ENCODE results near the gene STRADB. TPM values are rescaled to one million over a fixed set of nuclear protein-coding genes. Genes with fewer than 3 reads are reported as not detected.

STRADB gene
- total and polyA plus RNA-seq, 2 experiments from 2014 or later: 35.9 to 37.1 TPM

- no peak overlapping the region for H3K27ac Mint-ChIP-seq
- H3K4me1 ChIP-seq (ENCODE audit: insufficient read depth): no peaks in the 10 kb centered on the region
- H3K4me3 Mint-ChIP-seq: no peak overlapping the region
- no peak for DNase-seq (ENCODE audit: low spot score)
- TF ChIP-seq EZH2phosphoT487 (IDR thresholded peaks at IDR 0.05; ENCODE audit: unreplicated experiment) (no peak), JUNB (IDR thresholded peaks at IDR 0.05; ENCODE audit: unreplicated experiment) (no peak), EZH2 (IDR thresholded peaks at IDR 0.05; ENCODE audit: low read depth, unreplicated experiment) (no peak), NANOG (IDR thresholded peaks at IDR 0.05; ENCODE audit: borderline replicate concordance) (no peak)
- H3K4me3 ChIP-seq: no peak overlapping the region
- no peaks in the 10 kb centered on the region for H3K9me3 Mint-ChIP-seq
- H3K36me3 Mint-ChIP-seq (ENCODE audit: low read depth): no peaks in the 10 kb centered on the region; the same call in 2 of the 3 replicates
- H3F3A ChIP-seq (replicated peaks; ENCODE audit: low read depth): no peaks in the 10 kb centered on the region
- peaks cover 10% of the 10 kb centered on the region for H3K4me1 Mint-ChIP-seq
- no peak overlapping the region for H3K27ac ChIP-seq (ENCODE audit: low read depth)
- no peaks in the 10 kb centered on the region for H3K27me3 Mint-ChIP-seq (ENCODE audit: insufficient read depth, low read depth, poor library complexity)
- H2AFZ ChIP-seq: no peak overlapping the region
- H3K79me2 ChIP-seq (replicated peaks; ENCODE audit: insufficient read depth): peaks cover 21% of the 10 kb centered on the region
- no peak overlapping the region for H3K4me2 ChIP-seq
- no peak for ATAC-seq
- peaks cover 6% of the 10 kb centered on the region for H4K20me1 ChIP-seq (replicated peaks; ENCODE audit: insufficient read depth)
- H3K9me2 ChIP-seq (ENCODE audit: insufficient read depth): no peaks in the 10 kb centered on the region
- no peaks in the 10 kb centered on the region for H3K27me3 ChIP-seq (ENCODE audit: insufficient read depth)
- H3K36me3 ChIP-seq (ENCODE audit: insufficient read depth): no peaks in the 10 kb centered on the region
Measured at GRCh38 chr2:201441409-201441808, 10.1 kb upstream of the STRADB start.

DNA sequence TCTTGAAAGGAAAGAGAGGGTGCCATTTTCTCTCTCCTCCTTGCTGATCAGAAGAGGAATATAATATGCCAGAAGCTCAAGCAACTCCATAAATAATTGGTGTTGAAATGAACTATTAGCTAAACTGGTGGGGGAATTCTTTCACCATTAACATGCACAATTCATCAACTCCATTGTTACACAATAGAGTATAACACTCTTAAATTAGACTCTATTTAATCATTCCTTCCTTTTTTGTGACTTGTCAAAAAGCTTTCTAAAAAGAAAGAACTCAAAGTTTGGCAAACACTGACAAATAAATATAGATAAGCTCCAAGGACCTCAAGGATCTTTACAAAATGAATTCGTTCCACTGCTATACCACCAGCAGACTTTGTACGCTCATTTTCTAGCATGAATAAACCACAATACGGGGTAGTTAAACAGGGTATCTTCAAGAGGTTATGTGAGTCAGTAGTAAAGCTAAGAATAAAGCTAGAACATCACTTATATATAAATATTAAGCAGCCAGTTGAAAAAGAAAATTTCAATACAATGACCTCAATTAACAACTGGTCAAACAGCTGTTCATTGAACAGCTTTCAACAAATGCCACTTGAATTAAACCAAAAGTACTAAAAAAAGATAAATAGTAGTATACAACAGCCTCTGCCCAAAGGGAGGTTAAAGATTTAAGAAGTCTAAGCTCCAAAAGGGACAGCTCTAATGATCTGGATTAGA lies 6.6 kb upstream of the STRADB start:
- DNase-seq (ENCODE audit: low spot score): no peak
- no peaks in the 10 kb centered on the region for H3K27me3 Mint-ChIP-seq (ENCODE audit: insufficient read depth, low read depth, poor library complexity)
- no peak overlapping the region for H3K27ac Mint-ChIP-seq
- H2AFZ ChIP-seq: no peak overlapping the region
- H3K27ac ChIP-seq (ENCODE audit: low read depth): no peak overlapping the region
- H3F3A ChIP-seq (replicated peaks; ENCODE audit: low read depth): no peaks in the 10 kb centered on the region
- H3K36me3 Mint-ChIP-seq (ENCODE audit: low read depth): peaks cover 3% of the 10 kb centered on the region; the same call in 2 of the 3 replicates
- no peaks in the 10 kb centered on the region for H3K27me3 ChIP-seq (ENCODE audit: insufficient read depth)
- peaks cover 12% of the 10 kb centered on the region for H3K79me2 ChIP-seq (replicated peaks; ENCODE audit: insufficient read depth)
- H3K4me2 ChIP-seq: no peak overlapping the region
- peaks cover 6% of the 10 kb centered on the region for H3K4me1 Mint-ChIP-seq
- no peaks in the 10 kb centered on the region for H3K9me2 ChIP-seq (ENCODE audit: insufficient read depth)
- no peaks in the 10 kb centered on the region for H3K9me3 Mint-ChIP-seq
- no peak overlapping the region for H3K4me3 Mint-ChIP-seq
- H3K4me1 ChIP-seq (ENCODE audit: insufficient read depth): no peaks in the 10 kb centered on the region
- ATAC-seq: no peak
- no peak overlapping the region for H3K4me3 ChIP-seq
- peaks cover 3% of the 10 kb centered on the region for H4K20me1 ChIP-seq (replicated peaks; ENCODE audit: insufficient read depth)
- no peaks in the 10 kb centered on the region for H3K36me3 ChIP-seq (ENCODE audit: insufficient read depth)
- TF ChIP-seq ETS1 (IDR thresholded peaks at IDR 0.05) (no peak), EZH2 (IDR thresholded peaks at IDR 0.05; ENCODE audit: low read depth, unreplicated experiment) (no peak), EZH2phosphoT487 (IDR thresholded peaks at IDR 0.05; ENCODE audit: unreplicated experiment) (no peak), CREB1 (CRISPR knock-in tag; IDR thresholded peaks at IDR 0.05; ENCODE audit: low read depth) (no peak), JUNB (IDR thresholded peaks at IDR 0.05; ENCODE audit: unreplicated experiment) (no peak), STAT1 (IDR thresholded peaks at IDR 0.05; ENCODE audit: unreplicated experiment) (no peak), POLR2AphosphoS5 (IDR thresholded peaks at IDR 0.05; ENCODE audit: low read depth) (no peak)
- TF ChIP-seq, protein P1, sequence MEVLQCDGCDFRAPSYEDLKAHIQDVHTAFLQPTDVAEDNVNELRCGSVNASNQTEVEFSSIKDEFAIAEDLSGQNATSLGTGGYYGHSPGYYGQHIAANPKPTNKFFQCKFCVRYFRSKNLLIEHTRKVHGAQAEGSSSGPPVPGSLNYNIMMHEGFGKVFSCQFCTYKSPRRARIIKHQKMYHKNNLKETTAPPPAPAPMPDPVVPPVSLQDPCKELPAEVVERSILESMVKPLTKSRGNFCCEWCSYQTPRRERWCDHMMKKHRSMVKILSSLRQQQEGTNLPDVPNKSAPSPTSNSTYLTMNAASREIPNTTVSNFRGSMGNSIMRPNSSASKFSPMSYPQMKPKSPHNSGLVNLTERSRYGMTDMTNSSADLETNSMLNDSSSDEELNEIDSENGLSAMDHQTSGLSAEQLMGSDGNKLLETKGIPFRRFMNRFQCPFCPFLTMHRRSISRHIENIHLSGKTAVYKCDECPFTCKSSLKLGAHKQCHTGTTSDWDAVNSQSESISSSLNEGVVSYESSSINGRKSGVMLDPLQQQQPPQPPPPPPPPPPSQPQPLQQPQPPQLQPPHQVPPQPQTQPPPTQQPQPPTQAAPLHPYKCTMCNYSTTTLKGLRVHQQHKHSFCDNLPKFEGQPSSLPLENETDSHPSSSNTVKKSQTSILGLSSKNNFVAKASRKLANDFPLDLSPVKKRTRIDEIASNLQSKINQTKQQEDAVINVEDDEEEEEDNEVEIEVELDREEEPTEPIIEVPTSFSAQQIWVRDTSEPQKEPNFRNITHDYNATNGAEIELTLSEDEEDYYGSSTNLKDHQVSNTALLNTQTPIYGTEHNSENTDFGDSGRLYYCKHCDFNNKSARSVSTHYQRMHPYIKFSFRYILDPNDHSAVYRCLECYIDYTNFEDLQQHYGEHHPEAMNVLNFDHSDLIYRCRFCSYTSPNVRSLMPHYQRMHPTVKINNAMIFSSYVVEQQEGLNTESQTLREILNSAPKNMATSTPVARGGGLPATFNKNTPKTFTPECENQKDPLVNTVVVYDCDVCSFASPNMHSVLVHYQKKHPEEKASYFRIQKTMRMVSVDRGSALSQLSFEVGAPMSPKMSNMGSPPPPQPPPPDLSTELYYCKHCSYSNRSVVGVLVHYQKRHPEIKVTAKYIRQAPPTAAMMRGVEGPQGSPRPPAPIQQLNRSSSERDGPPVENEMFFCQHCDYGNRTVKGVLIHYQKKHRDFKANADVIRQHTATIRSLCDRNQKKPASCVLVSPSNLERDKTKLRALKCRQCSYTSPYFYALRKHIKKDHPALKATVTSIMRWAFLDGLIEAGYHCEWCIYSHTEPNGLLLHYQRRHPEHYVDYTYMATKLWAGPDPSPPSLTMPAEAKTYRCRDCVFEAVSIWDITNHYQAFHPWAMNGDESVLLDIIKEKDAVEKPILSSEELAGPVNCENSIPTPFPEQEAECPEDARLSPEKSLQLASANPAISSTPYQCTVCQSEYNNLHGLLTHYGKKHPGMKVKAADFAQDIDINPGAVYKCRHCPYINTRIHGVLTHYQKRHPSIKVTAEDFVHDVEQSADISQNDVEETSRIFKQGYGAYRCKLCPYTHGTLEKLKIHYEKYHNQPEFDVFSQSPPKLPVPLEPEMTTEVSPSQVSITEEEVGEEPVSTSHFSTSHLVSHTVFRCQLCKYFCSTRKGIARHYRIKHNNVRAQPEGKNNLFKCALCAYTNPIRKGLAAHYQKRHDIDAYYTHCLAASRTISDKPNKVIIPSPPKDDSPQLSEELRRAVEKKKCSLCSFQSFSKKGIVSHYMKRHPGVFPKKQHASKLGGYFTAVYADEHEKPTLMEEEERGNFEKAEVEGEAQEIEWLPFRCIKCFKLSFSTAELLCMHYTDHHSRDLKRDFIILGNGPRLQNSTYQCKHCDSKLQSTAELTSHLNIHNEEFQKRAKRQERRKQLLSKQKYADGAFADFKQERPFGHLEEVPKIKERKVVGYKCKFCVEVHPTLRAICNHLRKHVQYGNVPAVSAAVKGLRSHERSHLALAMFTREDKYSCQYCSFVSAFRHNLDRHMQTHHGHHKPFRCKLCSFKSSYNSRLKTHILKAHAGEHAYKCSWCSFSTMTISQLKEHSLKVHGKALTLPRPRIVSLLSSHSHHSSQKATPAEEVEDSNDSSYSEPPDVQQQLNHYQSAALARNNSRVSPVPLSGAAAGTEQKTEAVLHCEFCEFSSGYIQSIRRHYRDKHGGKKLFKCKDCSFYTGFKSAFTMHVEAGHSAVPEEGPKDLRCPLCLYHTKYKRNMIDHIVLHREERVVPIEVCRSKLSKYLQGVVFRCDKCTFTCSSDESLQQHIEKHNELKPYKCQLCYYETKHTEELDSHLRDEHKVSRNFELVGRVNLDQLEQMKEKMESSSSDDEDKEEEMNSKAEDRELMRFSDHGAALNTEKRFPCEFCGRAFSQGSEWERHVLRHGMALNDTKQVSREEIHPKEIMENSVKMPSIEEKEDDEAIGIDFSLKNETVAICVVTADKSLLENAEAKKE (CRISPR knock-in tag; IDR thresholded peaks at IDR 0.05): no peak
- TF ChIP-seq, protein P2, sequence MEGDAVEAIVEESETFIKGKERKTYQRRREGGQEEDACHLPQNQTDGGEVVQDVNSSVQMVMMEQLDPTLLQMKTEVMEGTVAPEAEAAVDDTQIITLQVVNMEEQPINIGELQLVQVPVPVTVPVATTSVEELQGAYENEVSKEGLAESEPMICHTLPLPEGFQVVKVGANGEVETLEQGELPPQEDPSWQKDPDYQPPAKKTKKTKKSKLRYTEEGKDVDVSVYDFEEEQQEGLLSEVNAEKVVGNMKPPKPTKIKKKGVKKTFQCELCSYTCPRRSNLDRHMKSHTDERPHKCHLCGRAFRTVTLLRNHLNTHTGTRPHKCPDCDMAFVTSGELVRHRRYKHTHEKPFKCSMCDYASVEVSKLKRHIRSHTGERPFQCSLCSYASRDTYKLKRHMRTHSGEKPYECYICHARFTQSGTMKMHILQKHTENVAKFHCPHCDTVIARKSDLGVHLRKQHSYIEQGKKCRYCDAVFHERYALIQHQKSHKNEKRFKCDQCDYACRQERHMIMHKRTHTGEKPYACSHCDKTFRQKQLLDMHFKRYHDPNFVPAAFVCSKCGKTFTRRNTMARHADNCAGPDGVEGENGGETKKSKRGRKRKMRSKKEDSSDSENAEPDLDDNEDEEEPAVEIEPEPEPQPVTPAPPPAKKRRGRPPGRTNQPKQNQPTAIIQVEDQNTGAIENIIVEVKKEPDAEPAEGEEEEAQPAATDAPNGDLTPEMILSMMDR (conservative IDR thresholded peaks at IDR 0.05; ENCODE audit: low read depth in 2 of 2): no peak
